Liver (tissue), 9 donors: Measurements from ENCODE around the gene PAH. TPM values are rescaled to one million over a fixed set of nuclear protein-coding genes. Genes with fewer than 3 reads are reported as not detected.

Experiments
- DNase-seq: peaks from one replicate; pipeline ENCODE4 v3.0.0-alpha.2; 2017; ENCODE audit warnings: low spot score
- H3K27ac ChIP-seq, 2 donors: one replicate each; pipeline ENCODE4 v1.7.0; 2013; ENCODE audit warnings: inconsistent platforms in 2 of 2, low read length in 2 of 2, control low read depth in 1 of 2, low read depth in 1 of 2, mild to moderate bottlenecking in 1 of 2
- H3K27me3 ChIP-seq, 4 donors: one replicate each; pipeline versions ENCODE4 v1.6.1 to v1.7.0; 2013; ENCODE audit warnings: low read length in 3 of 4, inconsistent platforms in 1 of 4, mild to moderate bottlenecking in 1 of 4, moderate library complexity in 1 of 4; ENCODE audit not compliant: control insufficient read depth in 4 of 4, insufficient read depth in 4 of 4
- H3K36me3 ChIP-seq, 4 donors: one replicate each; pipeline versions ENCODE4 v1.6.1 to v1.7.0; 2013; ENCODE audit warnings: low read length in 3 of 4, mild to moderate bottlenecking in 3 of 4, low read depth in 1 of 4, moderate library complexity in 1 of 4; ENCODE audit not compliant: control insufficient read depth in 4 of 4, insufficient read depth in 3 of 4
- H3K4me1 ChIP-seq, 4 donors: one replicate each; pipeline versions ENCODE4 v1.6.1 to v1.7.0; 2013; ENCODE audit warnings: low read length in 3 of 4, mild to moderate bottlenecking in 3 of 4, moderate library complexity in 1 of 4; ENCODE audit not compliant: control insufficient read depth in 4 of 4, insufficient read depth in 4 of 4
- H3K4me3 ChIP-seq, 3 donors: one replicate each; pipeline versions ENCODE4 v1.6.1 to v1.7.0; 2013; ENCODE audit warnings: low read length in 3 of 3, control low read depth in 1 of 3, low read depth in 1 of 3, mild to moderate bottlenecking in 1 of 3
- H3K9ac ChIP-seq, 2 donors: one replicate each; pipeline ENCODE4 v1.7.0; 2013; ENCODE audit warnings: low read length in 2 of 2, mild to moderate bottlenecking in 2 of 2, moderate library complexity in 2 of 2, control low read depth in 1 of 2, low read depth in 1 of 2
- H3K9me3 ChIP-seq, 4 donors: one replicate each; pipeline versions ENCODE4 v1.6.1 to v1.7.0; 2013; ENCODE audit warnings: low read length in 3 of 4; ENCODE audit not compliant: control insufficient read depth in 4 of 4
- ATF3 ChIP-seq: IDR thresholded peaks from 2 replicates; pipeline ENCODE4 v1.6.1; 2016; ENCODE audit warnings: antibody characterized with exemption
- CTCF ChIP-seq: fragments of 150-350 bp; IDR thresholded peaks from 2 replicates; pipeline ENCODE4 v1.5.1; 2017; ENCODE audit warnings: improper control_type of control experiment, low read depth, low read length; ENCODE audit not compliant: missing input control
- EGR1 ChIP-seq, 2 donors: IDR thresholded peaks; 2 replicates each; pipeline ENCODE4 v1.6.1; 2016 to 2018; ENCODE audit warnings: antibody characterized with exemption in 2 of 2, low read depth in 2 of 2
- FOXA1 ChIP-seq: IDR thresholded peaks from 2 replicates; pipeline ENCODE4 v1.6.1; 2016; ENCODE audit warnings: antibody characterized with exemption
- FOXA2 ChIP-seq: IDR thresholded peaks from 2 replicates; pipeline ENCODE4 v1.6.1; 2016; ENCODE audit warnings: antibody characterized with exemption
- GABPA ChIP-seq, 2 donors: IDR thresholded peaks in 1 of 2; conservative IDR thresholded peaks in 1 of 2; 2 replicates each; pipeline ENCODE4 v1.6.1; 2016; ENCODE audit warnings: antibody characterized with exemption in 2 of 2, mild to moderate bottlenecking in 1 of 2, moderate library complexity in 1 of 2
- HNF4G ChIP-seq: IDR thresholded peaks from 2 replicates; pipeline ENCODE4 v1.6.1; 2016; ENCODE audit warnings: antibody characterized with exemption
- JUND ChIP-seq, 2 donors: IDR thresholded peaks; 2 replicates each; pipeline ENCODE4 v1.6.1; 2016; ENCODE audit warnings: antibody characterized with exemption in 2 of 2
- NR2F2 ChIP-seq: IDR thresholded peaks from 2 replicates; pipeline ENCODE4 v1.6.1; 2016; ENCODE audit warnings: antibody characterized with exemption
- RAD21 ChIP-seq, 2 donors: IDR thresholded peaks; 2 replicates each; pipeline ENCODE4 v1.6.1; 2016; ENCODE audit warnings: antibody characterized with exemption in 2 of 2, mild to moderate bottlenecking in 2 of 2
- REST ChIP-seq: IDR thresholded peaks from 2 replicates; pipeline ENCODE4 v1.6.1; 2016; ENCODE audit warnings: antibody characterized with exemption, mild to moderate bottlenecking
- TAF1 ChIP-seq: conservative IDR thresholded peaks from 2 replicates; pipeline ENCODE4 v1.6.1; 2016; ENCODE audit warnings: antibody characterized with exemption, mild to moderate bottlenecking
- YY1 ChIP-seq: IDR thresholded peaks from 2 replicates; pipeline ENCODE4 v1.6.1; 2016; ENCODE audit warnings: antibody characterized with exemption, mild to moderate bottlenecking
- WGBS: extraction: QIAGEN DNeasy Blood & Tissue Kit; methylation state at CpG from one replicate; pipeline ENCODE4 v1.1.7; 2013; 5-methylcytosine and 5-hydroxymethylcytosine counted together
- polyA plus RNA-seq, 2 donors: library from polyadenylated mRNA; stranded (reverse) in 1 of 2; unstranded in 1 of 2; fragments of 200-250 nt in 1 of 2; fragments of >200 nt in 1 of 2; fragmentation: Nextera tagmentation in 1 of 2; extraction: Ambion mirVana in 1 of 2; gene quantifications; one replicate each; pipeline versions ENCODE4 v1.2.1 to v1.2.3, GENCODE V29; 2013 to 2015
- total RNA-seq, 2 donors: library from RNA; depleted of rRNA; stranded (reverse); fragments of >200 nt; gene quantifications; one replicate each; pipeline ENCODE4 v1.2.3, GENCODE V29; 2014
- donor health status: healthy.
- donor health status: healthy.
- donor health status: healthy.
- donor health status: healthy.
- donor health status: healthy.

The PAH gene
- total and polyA plus RNA-seq, 4 donors, result 327 to 696 (median 568) TPM

- no peaks in the 10 kb centered on the region for H3K9me3 ChIP-seq
- peaks cover 0 to 6% (median 0%) of the 10 kb centered on the region in 4 donors for H3K4me1 ChIP-seq
- DNase-seq, result peak; percentile 68
- no peaks in the 10 kb centered on the region for H3K36me3 ChIP-seq
- TF ChIP-seq FOXA1, result no peak
- peak; percentile 99 for TF ChIP-seq REST
- H3K27ac ChIP-seq, result no peak overlapping the region
- no peak overlapping the region for H3K4me3 ChIP-seq
- H3K27me3 ChIP-seq, result peaks cover 0 to 6% (median 0%) of the 10 kb centered on the region in 4 donors
- WGBS, result 8% methylated on average over 36 of the region's 36 CpGs
- no peak overlapping the region for H3K9ac ChIP-seq
Observed at GRCh38 chr12:102824218-102824835, 92.7 kb downstream of the PAH start.

- Histone ChIP-seq H3K4me1 (peaks cover 0 to 6% (median 0%) of the 10 kb centered on the region in 4 donors), H3K9me3 (no peaks in the 10 kb centered on the region), H3K4me3 (no peak overlapping the region), H3K27ac (no peak overlapping the region), H3K27me3 (peaks cover 0 to 6% (median 0%) of the 10 kb centered on the region in 4 donors), H3K36me3 (no peaks in the 10 kb centered on the region), H3K9ac (no peak overlapping the region)
- 72% methylated on average over 5 of the region's 5 CpGs for WGBS
- DNase-seq, result no peak
- no peak for TF ChIP-seq YY1
- TF ChIP-seq ATF3, result no peak
- TF ChIP-seq GABPA (IDR thresholded peaks at IDR 0.05 in 1 of 2, conservative IDR thresholded peaks at IDR 0.05 in 1 of 2), result no peak
- TF ChIP-seq HNF4G, result no peak
- TF ChIP-seq RAD21 (IDR thresholded peaks at IDR 0.05), result no peak
- no peak for TF ChIP-seq JUND (IDR thresholded peaks at IDR 0.05)
- TF ChIP-seq CTCF, result no peak
- TF ChIP-seq REST, result no peak
- no peak for TF ChIP-seq NR2F2
- no peak for TF ChIP-seq FOXA1
- TF ChIP-seq EGR1 (IDR thresholded peaks at IDR 0.05; ENCODE audit: low read depth in 2 of 2), result no peak
- TF ChIP-seq TAF1, result no peak
- no peak for TF ChIP-seq FOXA2
Observed at GRCh38 chr12:102821149-102821548, 95.9 kb downstream of the PAH start.
